Smooth muscle cell (in vitro differentiated cells): ENCODE measurements around the gene CA10. TPM values are rescaled to one million over a fixed set of nuclear protein-coding genes. Genes with fewer than 3 reads are reported as not detected.

ENCODE experiments used
- DNase-seq: peaks from one replicate; lab custom pipeline; 2025; ENCODE audit not compliant: unreplicated experiment; lab: John Stamatoyannopoulos, UW
- H2AFZ ChIP-seq: fragments of 200-600 bp; sonication (generic); 2 replicates; pipeline ENCODE4 v1.6.0; 2016; ENCODE audit warnings: antibody characterized with exemption, low read depth, mild to moderate bottlenecking
- H3F3A ChIP-seq: fragments of 200-600 bp; sonication (generic); 2 replicates; pipeline ENCODE4 v1.6.0; 2017; ENCODE audit warnings: antibody characterized with exemption, low read depth
- H3K27ac ChIP-seq: fragments of 200-600 bp; sonication (generic); 2 replicates; pipeline ENCODE4 v1.5.1; 2016; ENCODE audit warnings: low read depth, mild to moderate bottlenecking
- H3K27me3 ChIP-seq: fragments of 200-600 bp; sonication (generic); 2 replicates; pipeline ENCODE4 v1.6.1; 2016; ENCODE audit warnings: low read depth, mild to moderate bottlenecking
- H3K36me3 ChIP-seq: fragments of 200-600 bp; sonication (generic); 2 replicates; pipeline ENCODE4 v1.5.1; 2016; ENCODE audit warnings: low read depth
- H3K4me1 ChIP-seq: fragments of 200-600 bp; sonication (generic); 2 replicates; pipeline ENCODE4 v1.5.1; 2016; ENCODE audit warnings: low read depth
- H3K4me2 ChIP-seq: fragments of 200-600 bp; sonication (generic); 2 replicates; pipeline ENCODE4 v1.6.0; 2016; ENCODE audit warnings: mild to moderate bottlenecking
- H3K4me3 ChIP-seq: fragments of 200-600 bp; sonication (generic); 2 replicates; pipeline ENCODE4 v1.5.1; 2016; ENCODE audit warnings: mild to moderate bottlenecking
- H3K79me2 ChIP-seq: fragments of 200-600 bp; sonication (generic); 2 replicates; pipeline ENCODE4 v1.6.0; 2016; ENCODE audit warnings: low read depth, mild to moderate bottlenecking
- H3K9ac ChIP-seq: fragments of 200-600 bp; sonication (generic); 2 replicates; pipeline ENCODE4 v1.6.0; 2016; ENCODE audit warnings: low read depth
- H3K9me3 ChIP-seq: fragments of 200-600 bp; sonication (generic); replicated peaks from 2 replicates; pipeline ENCODE4 v1.5.1; 2016; ENCODE audit warnings: low read depth
- H4K20me1 ChIP-seq: fragments of 200-600 bp; sonication (generic); 2 replicates; pipeline ENCODE4 v1.6.0; 2016; ENCODE audit warnings: low read depth
- CTCF ChIP-seq: fragments of 200-600 bp; sonication (generic); IDR thresholded peaks from 2 replicates; pipeline ENCODE4 v1.5.1; 2017; ENCODE audit warnings: borderline replicate concordance, mild to moderate bottlenecking, antibody characterized with exemption; ENCODE audit not compliant: insufficient read depth, poor library complexity, severe bottlenecking
- WGBS: methylation state at CpG from one replicate; pipeline ENCODE4 v1.1.7; 2016; ENCODE audit warnings: low lambda C conversion rate; 5-methylcytosine and 5-hydroxymethylcytosine counted together
- polyA plus RNA-seq: library from polyadenylated mRNA; unstranded; fragments of >200 nt; fragmentation: Nextera tagmentation; extraction: Ambion mirVana; gene quantifications from 2 replicates; pipeline ENCODE4 v1.2.1, GENCODE V29; 2016
- total RNA-seq: library from RNA; depleted of rRNA; stranded (reverse); fragments of >200 nt; gene quantifications from 2 replicates; pipeline ENCODE4 v1.2.3, GENCODE V29; 2014

The CA10 gene
- total and polyA plus RNA-seq, 2 experiments from 2014 or later = 0.54 TPM; not detected in 1

- WGBS = 70% methylated on average over 4 of the region's 4 CpGs
- peak; percentile 32 for TF ChIP-seq CTCF
Observed at GRCh38 chr17:51734462-51734861, 424.1 kb downstream of the CA10 start.

GRCh38 chr17:51733166-51733565 lies 425.3 kb downstream of the CA10 start:
- no peak overlapping the region for H3K4me2 ChIP-seq
- no peak for TF ChIP-seq CTCF
- H4K20me1 ChIP-seq = no peaks in the 10 kb centered on the region
- H3K4me1 ChIP-seq = peaks cover 10% of the 10 kb centered on the region
- DNase-seq = no peak
- H3K4me3 ChIP-seq = no peak overlapping the region
- H3K9ac ChIP-seq = no peak overlapping the region
- no peak overlapping the region for H2AFZ ChIP-seq
- no peaks in the 10 kb centered on the region for H3F3A ChIP-seq
- H3K79me2 ChIP-seq = no peaks in the 10 kb centered on the region
- no peaks in the 10 kb centered on the region for H3K9me3 ChIP-seq
- no peaks in the 10 kb centered on the region for H3K27me3 ChIP-seq
- no peaks in the 10 kb centered on the region for H3K36me3 ChIP-seq
- WGBS = 73% methylated on average over 6 of the region's 6 CpGs
- no peak overlapping the region for H3K27ac ChIP-seq

More at GRCh38 chr17:51734462-51734861, 424.1 kb downstream of the CA10 start:
- no peak overlapping the region for H3K4me3 ChIP-seq
- no peaks in the 10 kb centered on the region for H3K9me3 ChIP-seq
- H3F3A ChIP-seq = no peaks in the 10 kb centered on the region
- H2AFZ ChIP-seq = no peak overlapping the region
- no peaks in the 10 kb centered on the region for H3K79me2 ChIP-seq
- H3K9ac ChIP-seq = no peak overlapping the region
- H3K4me2 ChIP-seq = no peak overlapping the region
- H3K27me3 ChIP-seq = no peaks in the 10 kb centered on the region
- no peak for DNase-seq
- H3K27ac ChIP-seq = no peak overlapping the region
- H4K20me1 ChIP-seq = no peaks in the 10 kb centered on the region
- H3K4me1 ChIP-seq = peaks cover 10% of the 10 kb centered on the region
- H3K36me3 ChIP-seq = no peaks in the 10 kb centered on the region

- no peaks in the 10 kb centered on the region for H3F3A ChIP-seq
- H3K79me2 ChIP-seq = no peaks in the 10 kb centered on the region
- H3K4me3 ChIP-seq = no peak overlapping the region
- H3K4me1 ChIP-seq = peaks cover 10% of the 10 kb centered on the region
- no peak overlapping the region for H3K27ac ChIP-seq
- WGBS = 71% methylated on average over 6 of the region's 6 CpGs
- H3K9ac ChIP-seq = no peak overlapping the region
- no peaks in the 10 kb centered on the region for H3K36me3 ChIP-seq
- no peak overlapping the region for H3K4me2 ChIP-seq
- no peak for DNase-seq
- H2AFZ ChIP-seq = no peak overlapping the region
- H4K20me1 ChIP-seq = no peaks in the 10 kb centered on the region
- H3K27me3 ChIP-seq = peaks cover under 1% of the 10 kb centered on the region
- TF ChIP-seq CTCF = no peak
- no peaks in the 10 kb centered on the region for H3K9me3 ChIP-seq
Observed at GRCh38 chr17:51731941-51732722, 426.4 kb downstream of the CA10 start.
